Skeletal muscle cell (primary cell): ENCODE data around the gene FAM234B.
A peak's percentile ranks its signal among the peaks of the same experiment; 100 is the strongest.

Experiments
- DNase-seq: peaks from one replicate; pipeline ENCODE4 v3.0.0-alpha.2; 2010; ENCODE audit warnings: low read depth
- H3K4me3 ChIP-seq: 2 replicates; pipeline ENCODE4 v1.5.1; 2011; ENCODE audit warnings: low read depth, mild to moderate bottlenecking, control low read depth, low read length, moderate library complexity

The FAM234B gene

DNA sequence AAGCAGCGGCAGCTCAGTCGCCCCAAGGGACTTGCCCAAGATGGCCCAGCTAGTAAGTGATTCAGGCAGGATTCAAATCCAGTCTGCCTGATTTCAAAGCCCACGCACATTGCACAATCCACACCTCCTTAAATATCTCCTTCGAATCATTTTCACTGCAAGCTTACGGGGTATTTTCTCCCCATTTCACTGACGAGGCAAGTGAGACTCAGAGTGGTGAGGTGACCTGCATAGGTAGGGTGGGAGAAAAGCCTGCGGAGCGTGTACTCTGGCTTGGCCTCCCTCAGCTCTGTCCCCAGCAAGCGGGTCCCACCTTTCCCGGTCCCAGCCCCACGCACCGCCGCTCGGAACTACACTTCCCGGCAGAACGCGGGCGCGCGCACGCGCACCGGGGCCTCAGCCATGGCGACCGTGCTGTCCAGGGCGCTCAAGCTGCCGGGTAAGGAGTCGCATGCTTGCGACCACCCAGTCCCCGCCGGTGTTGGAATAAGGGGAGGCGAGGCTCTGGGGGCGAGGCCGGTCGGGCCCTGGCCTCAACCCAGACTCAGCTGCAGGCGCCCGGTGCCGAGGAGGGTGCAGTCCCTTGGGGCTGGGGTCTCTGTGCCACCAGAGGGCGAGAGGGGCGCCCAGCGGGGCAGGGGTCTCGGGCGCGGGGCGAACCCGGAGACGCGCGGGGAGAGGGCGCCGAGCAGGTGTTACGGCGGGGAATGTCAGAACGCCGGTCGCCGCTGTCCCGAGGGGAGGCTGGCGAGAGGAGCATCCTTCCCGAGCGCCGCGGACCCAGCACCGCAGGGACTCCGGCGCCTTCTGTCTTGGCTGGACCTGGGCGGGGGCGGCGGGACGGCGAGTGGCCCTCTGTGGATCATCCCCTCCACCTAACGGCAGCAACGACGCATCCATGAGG, at the start of gene FAM234B:
Gene FAM234B, plus strand, starts transcription at position 380 of the 904 bp plus-strand sequence. Its CDS starts 23 bp downstream, at position 403.
- peak within 1 kb of the TSS; percentile 99 for H3K4me3 ChIP-seq
- no peak for DNase-seq

GRCh38 chr12:12995088-12995487, 49.1 kb upstream of the FAM234B start:
- H3K4me3 ChIP-seq = no peak overlapping the region
- DNase-seq = no peak

- no peak for DNase-seq
- no peak overlapping the region for H3K4me3 ChIP-seq
Measured at GRCh38 chr12:12996209-12996608, 48.0 kb upstream of the FAM234B start.

DNA sequence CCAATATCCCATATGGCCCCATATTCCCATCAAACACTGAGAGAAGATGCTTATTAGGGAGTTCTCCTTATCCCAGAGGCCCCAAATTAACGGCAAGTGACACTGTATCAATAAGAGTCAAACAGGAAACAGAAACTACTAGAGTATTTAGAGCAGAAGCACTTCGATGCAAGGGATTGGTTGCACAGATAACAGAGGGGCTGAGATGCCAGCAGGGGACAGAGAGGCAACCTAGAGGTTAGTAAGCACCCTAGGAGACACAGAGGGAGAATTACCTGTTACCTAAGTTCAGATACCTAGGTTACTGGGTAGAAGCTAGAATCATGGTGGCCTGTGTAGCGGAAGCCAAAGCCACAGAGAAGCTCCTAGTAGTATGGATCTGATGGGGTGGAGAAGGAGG, 47.0 kb upstream of the FAM234B start:
- no peak for DNase-seq
- no peak overlapping the region for H3K4me3 ChIP-seq

DNA sequence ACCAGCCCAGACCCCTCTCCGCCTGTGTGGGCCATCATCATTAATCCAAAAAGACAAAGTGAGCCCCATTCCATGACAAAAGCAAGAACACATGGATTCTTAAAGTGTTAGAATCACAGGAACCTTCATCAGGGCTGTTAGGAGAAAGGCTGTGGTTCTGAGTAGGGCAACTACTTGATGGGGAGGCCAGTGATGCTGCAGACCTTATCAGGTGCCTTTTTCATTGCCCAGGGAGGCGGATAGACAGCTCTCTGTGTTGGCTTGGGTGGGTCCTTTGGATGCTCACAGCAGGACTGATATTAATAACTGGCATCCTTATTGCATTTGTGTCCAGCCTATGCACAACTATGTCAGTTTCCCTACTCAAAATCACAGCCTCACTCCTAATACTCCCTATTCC, 46.4 kb upstream of the FAM234B start:
- DNase-seq = no peak
- H3K4me3 ChIP-seq = no peak overlapping the region

DNA sequence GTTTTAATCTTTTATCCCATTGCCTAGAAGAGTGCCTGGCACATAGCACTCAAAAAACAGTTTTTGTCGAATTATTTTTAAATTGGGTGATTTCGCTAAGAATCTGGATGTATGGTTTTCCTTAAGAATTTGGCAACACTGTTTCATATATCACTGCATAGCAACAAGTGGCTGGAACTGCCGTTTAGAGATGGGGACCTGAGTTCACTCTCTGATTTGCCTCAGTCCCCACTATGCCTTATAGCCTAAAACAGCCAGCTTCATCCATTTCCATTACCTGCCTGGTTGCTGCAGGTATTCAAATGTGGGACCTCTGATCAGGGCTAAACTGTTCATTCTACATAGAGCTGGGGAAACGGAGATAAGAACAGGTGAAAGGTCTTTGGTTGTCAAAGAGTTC, 45.9 kb upstream of the FAM234B start:
- no peak overlapping the region for H3K4me3 ChIP-seq
- DNase-seq = no peak

DNA sequence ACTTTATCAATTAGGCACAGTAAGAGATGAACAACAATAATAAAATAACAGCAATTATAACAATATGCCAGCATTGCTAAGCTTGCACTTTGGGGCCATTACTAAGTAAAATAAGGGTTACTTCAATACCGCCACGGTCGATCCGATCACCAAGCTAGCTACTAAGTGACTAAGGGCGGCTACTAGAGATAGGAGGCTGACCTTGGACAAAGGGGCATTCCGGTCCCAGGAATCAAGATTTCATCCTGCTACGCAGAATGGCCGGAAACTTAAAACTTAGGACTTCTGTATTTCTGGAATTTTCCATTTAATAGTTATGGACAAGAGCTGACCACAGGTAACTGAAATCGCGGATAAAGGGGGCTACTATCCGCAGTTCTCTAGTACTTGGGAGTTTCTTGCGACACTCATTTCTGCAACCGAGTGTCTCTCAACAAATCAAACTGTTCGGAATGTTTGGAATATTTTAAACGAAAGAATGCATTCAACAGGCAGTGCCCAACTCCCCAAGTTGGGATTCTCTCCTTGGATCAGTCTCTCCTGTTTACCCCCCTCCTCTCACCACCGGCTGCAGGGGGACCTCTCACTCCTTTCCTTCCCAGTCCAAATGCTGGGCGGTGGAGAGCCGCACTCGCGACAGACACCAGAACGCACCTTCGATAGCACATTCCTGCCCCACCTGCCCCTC, 44.8 kb upstream of the FAM234B start:
- no peak for DNase-seq
- peak overlapping the region; percentile 65 for H3K4me3 ChIP-seq

GRCh38 chr12:12999959-13000615, 44.1 kb upstream of the FAM234B start, which contains the start of gene HEBP1:
Gene HEBP1, minus strand, starts transcription at chr12:13000265. Its CDS starts 151 bp downstream, at chr12:13000114.
- peak; percentile 59 for DNase-seq
- H3K4me3 ChIP-seq = peak within 1 kb of the TSS; percentile 65

GRCh38 chr12:13000616-13000924, 43.6 kb upstream of the FAM234B start:
- DNase-seq = no peak

DNA sequence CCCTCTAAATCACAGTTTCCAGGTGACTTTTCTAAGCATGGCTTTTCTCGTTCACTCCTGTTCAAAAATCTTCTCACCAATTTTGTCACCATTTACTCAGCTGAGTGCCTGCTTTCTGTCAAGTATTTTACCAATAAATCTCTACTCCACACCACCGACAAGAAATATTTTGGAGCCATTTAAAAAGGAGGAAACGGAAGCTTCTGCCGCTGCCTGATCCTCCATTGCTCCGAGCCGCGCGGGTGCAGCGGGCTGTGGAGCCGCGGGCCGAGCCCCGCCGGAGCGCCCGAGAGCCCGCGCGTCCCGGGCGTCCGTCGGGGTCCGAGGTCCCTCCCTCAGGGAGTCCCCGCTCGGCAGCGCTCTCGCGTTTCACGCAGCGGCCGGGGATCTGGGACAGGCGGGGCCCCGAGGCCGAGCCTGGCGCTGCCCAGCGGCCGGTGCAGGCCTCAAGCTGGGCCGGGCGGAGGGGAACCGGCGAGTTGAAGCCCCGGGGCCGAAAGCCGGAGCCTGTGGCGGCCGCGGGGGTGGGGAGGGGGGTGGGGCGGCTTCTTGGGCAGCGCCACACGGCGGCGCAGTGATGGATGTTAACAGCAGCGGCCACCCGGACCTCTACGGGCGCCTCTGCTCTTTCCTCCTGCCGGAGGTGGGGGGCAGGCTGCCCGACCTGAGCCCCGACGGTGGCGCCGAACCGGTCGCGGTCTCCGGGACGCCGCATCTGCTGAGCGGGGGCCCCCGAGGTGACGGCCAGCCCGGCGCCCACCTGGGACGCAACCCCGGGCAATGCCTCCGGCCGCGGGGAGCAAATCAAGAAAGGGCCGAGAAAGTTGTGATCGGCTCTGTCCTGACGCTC, 43.0 kb upstream of the FAM234B start:
- H3K4me3 ChIP-seq = peak overlapping the region; percentile 62
- no peak for DNase-seq

More at GRCh38 chr12:13000616-13000924, 43.6 kb upstream of the FAM234B start:
- peak overlapping the region; percentile 62 for H3K4me3 ChIP-seq

GRCh38 chr12:13001775-13002040, 42.5 kb upstream of the FAM234B start:
- peak overlapping the region; percentile 62 for H3K4me3 ChIP-seq
- no peak for DNase-seq

DNA sequence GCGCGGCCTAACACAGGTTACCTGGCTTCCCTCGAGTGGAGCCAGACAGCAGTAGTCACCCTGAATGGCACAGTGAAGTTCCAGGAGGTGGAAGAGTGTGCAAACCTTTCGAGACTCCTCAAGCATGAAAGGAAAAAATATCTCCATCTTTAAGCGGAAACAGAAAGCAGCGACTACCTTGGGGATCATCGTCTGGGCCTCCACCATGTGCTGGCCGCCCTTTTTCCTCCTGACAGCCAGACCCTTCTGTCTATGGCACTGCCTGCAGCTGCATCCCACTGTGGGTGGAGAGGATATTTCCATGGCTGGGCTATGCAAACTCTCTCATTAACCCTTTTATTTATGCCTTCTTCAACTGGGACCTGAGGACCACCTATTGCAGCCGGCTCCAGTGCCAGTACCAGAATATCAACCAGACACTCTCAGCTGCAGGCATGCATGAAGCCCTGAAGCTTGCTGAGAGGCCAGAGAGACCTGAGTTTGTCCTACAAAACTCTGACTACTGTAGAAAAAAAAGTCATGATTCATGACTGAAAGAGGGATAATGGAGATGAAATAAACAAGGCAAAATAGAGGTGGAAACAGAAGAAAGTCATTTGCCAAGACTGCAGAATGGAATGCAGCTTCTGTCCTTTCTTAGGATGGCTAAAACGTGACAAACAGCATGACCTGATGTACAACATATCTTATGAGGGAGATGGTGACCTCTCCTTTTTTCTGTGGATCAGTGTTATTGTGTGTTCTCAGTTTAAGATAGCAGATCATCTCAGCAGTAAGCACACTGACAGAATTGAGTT, 41.7 kb upstream of the FAM234B start:
- H3K4me3 ChIP-seq = no peak overlapping the region
- DNase-seq = no peak

DNA sequence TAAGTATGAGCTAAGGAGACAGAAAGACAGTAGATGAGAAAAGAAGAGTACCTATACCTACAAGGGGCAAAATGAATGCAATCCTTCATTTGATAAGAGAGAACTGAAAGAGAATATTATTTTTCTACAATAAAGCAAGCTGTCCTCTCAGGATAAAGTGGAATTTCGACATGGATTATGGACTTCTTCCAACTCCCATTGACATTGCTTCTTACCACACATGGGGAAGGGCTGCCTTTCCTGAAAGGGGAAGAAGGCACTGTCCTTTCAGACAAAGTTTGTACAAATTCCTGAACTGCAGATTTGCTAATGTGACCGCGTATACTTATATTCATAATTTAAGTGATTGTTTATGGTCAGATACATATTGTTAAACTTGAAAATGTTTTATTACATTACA, 39.8 kb upstream of the FAM234B start:
- DNase-seq = no peak
- no peak overlapping the region for H3K4me3 ChIP-seq

DNA sequence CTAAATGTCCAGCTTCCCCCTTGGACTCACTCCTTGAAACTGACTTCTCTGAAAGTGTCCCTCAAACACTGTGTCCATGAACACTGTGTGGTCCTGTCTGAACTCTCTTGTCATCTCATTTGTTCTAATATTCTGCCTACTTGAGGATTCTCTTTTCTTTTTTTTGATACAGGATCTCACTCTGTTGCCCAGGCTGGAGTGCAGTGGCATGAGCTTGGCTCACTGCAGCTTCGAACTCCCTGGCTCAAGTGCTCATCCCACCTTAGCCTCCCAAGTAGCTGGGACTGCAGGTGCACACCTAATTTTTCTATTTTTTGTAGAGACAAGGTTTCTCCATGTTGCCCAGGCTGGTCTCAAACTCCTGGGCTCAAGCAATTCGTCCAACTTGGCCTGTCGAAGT, 39.2 kb upstream of the FAM234B start:
- H3K4me3 ChIP-seq = no peak overlapping the region

DNA sequence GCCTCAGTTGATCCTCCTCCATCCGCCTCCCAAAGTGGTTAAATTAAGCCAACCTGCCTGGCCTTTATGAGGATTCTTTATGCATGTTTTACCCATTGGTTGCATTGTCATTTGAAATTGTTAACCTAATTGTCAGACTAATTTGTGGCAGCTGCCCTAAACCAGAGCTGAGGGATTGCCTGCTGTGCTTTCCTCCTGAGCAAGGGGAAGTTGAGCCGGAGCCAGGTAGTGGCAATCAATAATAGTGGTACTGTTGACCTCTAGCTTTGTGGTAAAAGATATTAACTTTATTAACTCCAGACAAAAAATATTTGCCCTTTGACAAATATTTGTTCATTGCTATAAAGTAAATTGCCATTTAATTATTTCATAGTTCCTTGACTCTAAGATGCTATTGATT, 38.5 kb upstream of the FAM234B start:
- DNase-seq = no peak
- no peak overlapping the region for H3K4me3 ChIP-seq

More for the DNA sequence above, 39.2 kb upstream of the FAM234B start:
- no peak for DNase-seq

DNA sequence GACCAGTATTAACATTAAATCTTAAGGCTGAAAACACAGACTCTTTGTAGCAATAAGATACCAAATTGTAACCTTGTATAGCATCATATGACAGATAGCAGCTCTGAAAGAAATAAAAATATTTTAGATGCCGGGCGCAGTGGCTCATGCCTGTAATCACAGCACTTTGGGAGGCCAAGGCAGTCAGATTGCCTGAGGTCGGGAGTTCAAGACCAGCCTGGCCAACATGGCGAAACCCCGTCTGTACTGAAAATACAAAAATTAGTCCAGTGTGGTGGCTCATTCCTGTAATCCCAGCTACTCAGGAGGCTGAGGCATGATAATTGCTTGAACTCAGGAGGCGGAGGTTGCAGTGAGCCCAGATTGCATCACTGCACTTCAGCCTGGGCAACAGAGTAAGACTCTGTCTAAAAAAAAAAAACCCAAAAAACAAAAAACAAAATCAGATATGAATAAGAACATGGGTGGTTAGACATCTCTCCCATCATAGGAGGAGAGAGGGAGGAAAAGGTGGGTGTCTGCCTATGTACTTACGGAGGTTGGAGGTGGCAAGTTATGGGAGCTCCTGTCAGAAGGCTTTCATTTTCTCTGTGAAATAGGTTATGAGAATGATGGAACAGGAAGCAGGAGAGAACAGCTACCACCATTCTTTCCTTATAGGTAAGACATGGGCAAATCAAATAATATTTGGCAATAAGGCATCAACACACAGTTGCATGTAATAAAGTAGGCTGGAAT, 36.5 kb upstream of the FAM234B start:
- no peak for DNase-seq
- no peak overlapping the region for H3K4me3 ChIP-seq

DNA sequence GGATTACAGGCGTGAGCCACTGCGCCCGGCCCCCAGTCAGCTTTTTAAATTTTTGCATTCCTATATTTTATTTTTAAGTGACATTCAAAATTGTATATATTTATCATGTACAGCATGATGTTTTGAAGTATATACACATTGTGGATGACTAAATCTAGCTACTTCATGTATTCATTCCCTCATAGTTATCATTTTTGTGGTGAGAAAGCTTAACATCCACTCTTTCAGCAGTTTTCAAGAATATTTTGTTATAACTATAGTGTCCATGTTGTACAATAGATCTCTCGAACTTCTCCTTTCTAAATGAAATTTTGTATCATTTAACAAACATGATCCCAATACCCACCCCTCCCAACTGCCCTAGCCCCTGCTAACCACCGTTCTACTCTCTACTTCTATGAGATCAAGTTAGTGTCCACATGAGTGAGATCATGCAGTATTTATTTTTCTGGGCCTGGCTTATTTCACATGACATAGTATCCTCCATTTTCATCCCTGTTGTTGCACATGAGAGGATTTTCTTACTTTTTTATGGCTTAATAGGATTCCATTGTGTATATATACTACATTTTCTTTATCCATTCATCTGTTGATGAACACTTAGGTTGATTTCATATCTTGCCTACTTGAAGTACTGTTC, 35.3 kb upstream of the FAM234B start:
- no peak for DNase-seq
- no peak overlapping the region for H3K4me3 ChIP-seq

GRCh38 chr12:13011098-13011497, 33.1 kb upstream of the FAM234B start:
- DNase-seq = no peak
- H3K4me3 ChIP-seq = no peak overlapping the region
